A673 (cell line): Measurements from ENCODE around the gene GSDME.

Experiments
- EZH2 ChIP-seq: fragments of 200-600 bp; sonication (generic); IDR thresholded peaks from 2 replicates; pipeline ENCODE4 v1.6.1; 2017; ENCODE audit warnings: borderline replicate concordance, low read depth, mild to moderate bottlenecking, mixed read lengths, antibody characterized with exemption, low read length; ENCODE audit not compliant: poor library complexity, severe bottlenecking
- TF ChIP-seq, protein P1 (sequence below): fragments of 300-800, 200-600 bp; sonication (generic); conservative IDR thresholded peaks from 2 replicates; pipeline ENCODE4 v1.5.1; 2017; ENCODE audit warnings: low read depth, mild to moderate bottlenecking, antibody characterized with exemption, low read length, moderate library complexity, mixed read lengths

GRCh38 chr7:24764011-24764410 lies 6.7 kb upstream of the GSDME start:
- TF ChIP-seq, protein P1, sequence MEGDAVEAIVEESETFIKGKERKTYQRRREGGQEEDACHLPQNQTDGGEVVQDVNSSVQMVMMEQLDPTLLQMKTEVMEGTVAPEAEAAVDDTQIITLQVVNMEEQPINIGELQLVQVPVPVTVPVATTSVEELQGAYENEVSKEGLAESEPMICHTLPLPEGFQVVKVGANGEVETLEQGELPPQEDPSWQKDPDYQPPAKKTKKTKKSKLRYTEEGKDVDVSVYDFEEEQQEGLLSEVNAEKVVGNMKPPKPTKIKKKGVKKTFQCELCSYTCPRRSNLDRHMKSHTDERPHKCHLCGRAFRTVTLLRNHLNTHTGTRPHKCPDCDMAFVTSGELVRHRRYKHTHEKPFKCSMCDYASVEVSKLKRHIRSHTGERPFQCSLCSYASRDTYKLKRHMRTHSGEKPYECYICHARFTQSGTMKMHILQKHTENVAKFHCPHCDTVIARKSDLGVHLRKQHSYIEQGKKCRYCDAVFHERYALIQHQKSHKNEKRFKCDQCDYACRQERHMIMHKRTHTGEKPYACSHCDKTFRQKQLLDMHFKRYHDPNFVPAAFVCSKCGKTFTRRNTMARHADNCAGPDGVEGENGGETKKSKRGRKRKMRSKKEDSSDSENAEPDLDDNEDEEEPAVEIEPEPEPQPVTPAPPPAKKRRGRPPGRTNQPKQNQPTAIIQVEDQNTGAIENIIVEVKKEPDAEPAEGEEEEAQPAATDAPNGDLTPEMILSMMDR: no peak
- TF ChIP-seq EZH2: no peak
